ENCODE results near the gene NDRG4. TPM values are rescaled to one million over a fixed set of nuclear protein-coding genes. Genes with fewer than 3 reads are reported as not detected.

NDRG4 gene
- total RNA-seq, 6 experiments from 2014 or later = 0.76 to 2.9 (median 2.1) TPM

DNA sequence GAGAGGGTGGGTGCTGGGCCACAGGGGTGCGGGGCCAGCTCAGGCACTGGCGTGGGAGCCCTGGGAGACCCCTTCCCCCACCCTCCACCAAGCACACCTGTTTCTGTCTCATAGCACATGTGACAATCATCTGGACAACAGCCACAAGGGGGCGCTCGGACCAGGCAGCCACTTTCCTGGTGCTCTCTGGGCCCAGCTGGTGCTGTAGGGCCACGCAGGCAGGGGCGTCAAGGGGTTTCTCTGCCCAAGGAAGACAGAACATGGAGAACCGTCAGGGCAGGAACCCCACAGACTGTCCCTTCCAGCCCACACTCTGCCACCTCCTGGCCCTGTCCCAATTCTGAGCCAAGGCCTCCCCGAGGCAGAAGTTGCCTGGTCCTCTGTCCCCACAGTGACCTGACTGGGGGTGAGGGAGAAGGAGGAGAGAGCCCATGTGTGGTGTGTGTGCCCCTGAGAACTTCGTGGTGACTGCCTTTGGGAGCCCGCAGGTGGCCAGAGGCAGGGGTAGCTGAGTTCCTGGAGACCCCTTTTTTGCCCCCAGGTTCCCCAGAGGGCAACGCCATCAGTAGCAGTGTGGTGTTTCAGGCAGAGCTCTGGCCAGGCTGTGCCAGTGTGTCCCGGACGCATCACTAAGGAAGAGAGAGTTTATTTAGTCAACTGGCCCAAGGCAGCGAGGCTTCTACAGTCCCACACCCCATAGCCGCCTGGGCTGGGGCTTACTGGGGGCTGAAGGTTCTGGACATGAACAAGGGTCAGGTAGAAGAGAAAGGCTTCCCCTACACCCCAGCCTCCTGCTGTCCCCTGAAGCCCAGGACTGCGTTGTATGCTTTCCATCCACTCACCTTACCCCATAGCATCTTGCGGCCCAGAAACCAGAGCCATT, 12.2 kb downstream of the NDRG4 start:
- DNase-seq = peak; percentile 79 to 80 (median 79)
- no peak overlapping the region for H3K27ac ChIP-seq
- H3K36me3 ChIP-seq = peaks cover 0 to 7% (median under 1%) of the 10 kb centered on the region in 4 donors
- 37% methylated on average over 8 of the region's 17 CpGs for WGBS (ENCODE audit: insufficient coverage, low coverage, low lambda C conversion rate, missing lambda C conversion rate)
- peaks cover 0 to 16% (median 3%) of the 10 kb centered on the region in 4 donors for H3K4me1 ChIP-seq
- TF ChIP-seq, protein P1, sequence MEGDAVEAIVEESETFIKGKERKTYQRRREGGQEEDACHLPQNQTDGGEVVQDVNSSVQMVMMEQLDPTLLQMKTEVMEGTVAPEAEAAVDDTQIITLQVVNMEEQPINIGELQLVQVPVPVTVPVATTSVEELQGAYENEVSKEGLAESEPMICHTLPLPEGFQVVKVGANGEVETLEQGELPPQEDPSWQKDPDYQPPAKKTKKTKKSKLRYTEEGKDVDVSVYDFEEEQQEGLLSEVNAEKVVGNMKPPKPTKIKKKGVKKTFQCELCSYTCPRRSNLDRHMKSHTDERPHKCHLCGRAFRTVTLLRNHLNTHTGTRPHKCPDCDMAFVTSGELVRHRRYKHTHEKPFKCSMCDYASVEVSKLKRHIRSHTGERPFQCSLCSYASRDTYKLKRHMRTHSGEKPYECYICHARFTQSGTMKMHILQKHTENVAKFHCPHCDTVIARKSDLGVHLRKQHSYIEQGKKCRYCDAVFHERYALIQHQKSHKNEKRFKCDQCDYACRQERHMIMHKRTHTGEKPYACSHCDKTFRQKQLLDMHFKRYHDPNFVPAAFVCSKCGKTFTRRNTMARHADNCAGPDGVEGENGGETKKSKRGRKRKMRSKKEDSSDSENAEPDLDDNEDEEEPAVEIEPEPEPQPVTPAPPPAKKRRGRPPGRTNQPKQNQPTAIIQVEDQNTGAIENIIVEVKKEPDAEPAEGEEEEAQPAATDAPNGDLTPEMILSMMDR (IDR thresholded peaks at IDR 0.05) = peak; percentile 66 to 78 (median 74)
- TF ChIP-seq POLR2A (IDR thresholded peaks at IDR 0.05) = no peak
- peak; percentile 35 to 48 (median 42) for ATAC-seq
- intact Hi-C loops (cut with DNase I) = no loop called here
- H3K9me3 ChIP-seq = no peaks in the 10 kb centered on the region
- H3K4me3 ChIP-seq = no peak overlapping the region
- no peaks in the 10 kb centered on the region for H3K27me3 ChIP-seq

DNA sequence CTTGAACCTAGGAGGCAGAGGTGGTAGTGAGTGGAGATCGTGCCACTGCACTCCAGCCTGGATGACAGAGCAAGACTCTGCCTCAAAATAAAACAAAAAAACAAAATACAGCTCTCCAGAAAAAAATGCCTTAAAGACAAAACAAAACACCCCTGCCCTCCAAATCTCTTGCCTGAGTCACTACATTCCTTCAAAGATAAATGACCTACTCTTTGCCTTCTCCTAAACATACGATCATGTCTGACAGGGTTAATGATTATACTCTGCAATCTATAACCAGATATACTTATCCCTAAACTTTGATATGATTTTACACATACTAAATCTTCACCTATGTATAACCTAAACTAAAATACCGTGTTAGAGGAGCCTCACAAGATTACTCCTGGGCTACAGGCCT, 13.9 kb downstream of the NDRG4 start:
- H3K4me1 ChIP-seq = peaks cover 0 to 16% (median 3%) of the 10 kb centered on the region in 4 donors
- TF ChIP-seq, protein P1 (IDR thresholded peaks at IDR 0.05) = no peak
- no peak for TF ChIP-seq POLR2A (IDR thresholded peaks at IDR 0.05)
- H3K36me3 ChIP-seq = peaks cover 0 to 24% (median 8%) of the 10 kb centered on the region in 4 donors
- ATAC-seq (no peak), DNase-seq (no peak)
- no peaks in the 10 kb centered on the region for H3K9me3 ChIP-seq
- H3K27me3 ChIP-seq = no peaks in the 10 kb centered on the region
- H3K4me3 ChIP-seq = no peak overlapping the region
- no peak overlapping the region for H3K27ac ChIP-seq
- intact Hi-C loops (cut with DNase I) = no loop called here
- 73% methylated on average over 3 of the region's 3 CpGs for WGBS (ENCODE audit: insufficient coverage, low coverage, low lambda C conversion rate, missing lambda C conversion rate)

DNA sequence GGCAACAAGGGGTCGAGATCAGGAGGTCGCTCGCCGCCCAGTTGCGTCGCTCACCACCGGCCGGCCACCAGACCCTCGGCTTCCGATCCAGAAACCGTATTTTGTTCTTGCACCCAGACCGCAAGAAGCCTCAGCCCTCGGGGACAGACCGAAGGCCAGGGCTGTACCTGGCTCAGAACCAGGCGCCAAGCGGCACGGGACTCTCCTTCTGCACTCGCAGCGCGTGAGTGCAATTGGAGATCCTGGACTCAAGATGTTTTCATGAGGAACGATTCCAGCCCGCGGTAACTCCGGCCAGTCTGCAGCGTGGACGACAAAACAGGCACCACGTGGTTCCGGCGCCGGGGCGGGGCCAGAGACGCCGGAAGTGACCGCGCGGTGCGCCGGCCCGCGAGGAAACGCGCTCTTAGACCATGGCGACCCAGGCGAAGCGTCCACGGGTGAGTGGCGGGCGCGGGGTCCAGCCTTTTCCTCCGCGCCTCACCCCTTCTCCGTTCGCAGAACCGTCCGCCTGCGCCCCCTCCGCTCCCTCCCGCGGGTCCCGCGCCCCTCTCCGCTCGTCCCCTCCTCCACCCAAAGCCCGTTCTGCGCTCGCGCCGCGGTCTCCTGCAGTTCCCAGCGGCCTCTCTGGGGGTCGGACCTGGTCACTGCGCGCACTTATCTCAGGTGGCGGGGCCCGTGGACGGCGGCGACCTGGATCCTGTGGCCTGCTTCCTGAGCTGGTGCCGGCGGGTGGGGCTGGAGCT, 15.4 kb downstream of the NDRG4 start, which contains the start of gene SETD6:
Gene SETD6 (plus strand): TSS at position 393 of the 746 bp plus-strand sequence. CDS start 21 bp downstream, at position 414.
- intact Hi-C loops (cut with DNase I) = no loop called here
- WGBS (ENCODE audit: insufficient coverage, low coverage, low lambda C conversion rate, missing lambda C conversion rate) = 0% methylated on average over 8 of the region's 80 CpGs
- ATAC-seq (peak; percentile 93 to 95 (median 94)), DNase-seq (peak; percentile 90 to 92 (median 92))
- H3K9me3 ChIP-seq = no peaks in the 10 kb centered on the region
- peaks cover 5 to 38% (median 16%) of the 10 kb centered on the region in 4 donors for H3K36me3 ChIP-seq
- H3K4me1 ChIP-seq = peaks cover 0 to 16% (median 3%) of the 10 kb centered on the region in 4 donors
- peak within 1 kb of the TSS; percentile 92 to 95 (median 93) for H3K4me3 ChIP-seq
- TF ChIP-seq, protein P1 (IDR thresholded peaks at IDR 0.05) = peak in 2 of 4 donors; percentile 9 to 33
- TF ChIP-seq POLR2A (IDR thresholded peaks at IDR 0.05) = peak; percentile 47
- peak within 1 kb of the TSS; percentile 3 to 59 (median 51) for H3K27ac ChIP-seq
- no peaks in the 10 kb centered on the region for H3K27me3 ChIP-seq

DNA sequence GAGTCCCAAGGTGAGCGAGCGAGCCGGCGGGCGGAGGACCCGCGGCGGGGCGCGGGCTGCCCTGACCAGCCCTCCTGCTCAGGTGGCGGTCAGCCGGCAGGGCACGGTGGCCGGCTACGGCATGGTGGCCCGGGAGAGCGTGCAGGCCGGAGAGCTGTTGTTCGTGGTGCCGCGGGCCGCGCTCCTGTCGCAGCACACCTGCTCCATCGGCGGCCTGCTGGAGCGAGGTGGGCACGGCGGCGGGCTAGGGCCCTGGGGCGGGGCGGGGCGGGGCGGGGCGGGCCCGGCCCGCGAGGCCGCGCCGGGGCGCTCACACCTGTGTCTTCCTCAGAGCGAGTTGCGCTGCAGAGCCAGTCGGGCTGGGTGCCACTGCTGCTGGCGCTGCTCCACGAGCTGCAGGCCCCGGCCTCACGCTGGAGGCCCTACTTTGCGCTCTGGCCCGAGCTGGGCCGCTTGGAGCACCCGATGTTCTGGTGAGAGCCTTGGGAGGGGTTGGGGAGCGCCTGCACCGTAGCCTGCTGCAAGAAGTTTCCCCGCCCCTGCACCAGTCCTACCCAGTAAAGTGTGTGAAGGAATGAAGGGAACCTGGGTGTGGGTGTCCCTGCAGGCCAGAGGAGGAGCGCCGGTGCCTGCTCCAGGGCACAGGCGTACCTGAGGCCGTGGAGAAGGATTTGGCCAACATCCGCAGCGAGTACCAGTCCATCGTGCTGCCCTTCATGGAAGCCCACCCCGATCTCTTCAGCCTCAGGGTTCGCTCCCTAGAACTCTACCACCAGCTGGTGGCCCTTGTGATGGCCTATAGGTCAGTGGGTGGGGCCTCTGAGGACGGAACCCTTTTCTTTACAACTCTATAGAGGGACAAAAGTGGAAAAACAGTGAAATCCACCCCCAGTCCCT, 16.2 kb downstream of the NDRG4 start:
- TF ChIP-seq POLR2A (IDR thresholded peaks at IDR 0.05) = no peak
- TF ChIP-seq, protein P1 (IDR thresholded peaks at IDR 0.05) = no peak
- Histone ChIP-seq H3K27me3 (no peaks in the 10 kb centered on the region), H3K4me3 (peak overlapping the region; percentile 92 to 95 (median 93)), H3K27ac (peak overlapping the region; percentile 3 to 59 (median 51)), H3K4me1 (peaks cover 0 to 16% (median 3%) of the 10 kb centered on the region in 4 donors), H3K9me3 (no peaks in the 10 kb centered on the region), H3K36me3 (peaks cover 11 to 47% (median 23%) of the 10 kb centered on the region in 4 donors)
- ATAC-seq (peak; percentile 52 to 68 (median 60)), DNase-seq (peak in 2 of 3 donors; percentile 60 to 70)
- 67% methylated on average over 1 of the region's 66 CpGs for WGBS (ENCODE audit: insufficient coverage, low coverage, low lambda C conversion rate, missing lambda C conversion rate)
- intact Hi-C loops (cut with DNase I) = no loop called here
